Measurements from ENCODE around the gene SLC16A4.

DNA sequence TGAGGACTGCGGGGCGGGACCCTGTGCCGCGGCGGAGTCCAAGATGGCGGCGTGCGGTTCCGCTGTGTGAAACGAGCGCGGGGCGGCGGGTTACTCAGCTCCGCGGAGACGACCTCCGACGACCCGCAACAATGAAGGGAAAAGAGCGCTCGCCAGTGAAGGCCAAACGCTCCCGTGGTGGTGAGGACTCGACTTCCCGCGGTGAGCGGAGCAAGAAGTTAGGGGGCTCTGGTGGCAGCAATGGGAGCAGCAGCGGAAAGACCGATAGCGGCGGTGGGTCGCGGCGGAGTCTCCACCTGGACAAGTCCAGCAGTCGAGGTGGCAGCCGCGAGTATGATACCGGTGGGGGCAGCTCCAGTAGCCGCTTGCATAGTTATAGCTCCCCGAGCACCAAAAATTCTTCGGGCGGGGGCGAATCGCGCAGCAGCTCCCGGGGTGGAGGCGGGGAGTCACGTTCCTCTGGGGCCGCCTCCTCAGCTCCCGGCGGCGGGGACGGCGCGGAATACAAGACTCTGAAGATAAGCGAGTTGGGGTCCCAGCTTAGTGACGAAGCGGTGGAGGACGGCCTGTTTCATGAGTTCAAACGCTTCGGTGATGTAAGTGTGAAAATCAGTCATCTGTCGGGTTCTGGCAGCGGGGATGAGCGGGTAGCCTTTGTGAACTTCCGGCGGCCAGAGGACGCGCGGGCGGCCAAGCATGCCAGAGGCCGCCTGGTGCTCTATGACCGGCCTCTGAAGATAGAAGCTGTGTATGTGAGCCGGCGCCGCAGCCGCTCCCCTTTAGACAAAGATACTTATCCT is 51.2 kb downstream of the SLC16A4 start:
- TF ChIP-seq, protein P1, sequence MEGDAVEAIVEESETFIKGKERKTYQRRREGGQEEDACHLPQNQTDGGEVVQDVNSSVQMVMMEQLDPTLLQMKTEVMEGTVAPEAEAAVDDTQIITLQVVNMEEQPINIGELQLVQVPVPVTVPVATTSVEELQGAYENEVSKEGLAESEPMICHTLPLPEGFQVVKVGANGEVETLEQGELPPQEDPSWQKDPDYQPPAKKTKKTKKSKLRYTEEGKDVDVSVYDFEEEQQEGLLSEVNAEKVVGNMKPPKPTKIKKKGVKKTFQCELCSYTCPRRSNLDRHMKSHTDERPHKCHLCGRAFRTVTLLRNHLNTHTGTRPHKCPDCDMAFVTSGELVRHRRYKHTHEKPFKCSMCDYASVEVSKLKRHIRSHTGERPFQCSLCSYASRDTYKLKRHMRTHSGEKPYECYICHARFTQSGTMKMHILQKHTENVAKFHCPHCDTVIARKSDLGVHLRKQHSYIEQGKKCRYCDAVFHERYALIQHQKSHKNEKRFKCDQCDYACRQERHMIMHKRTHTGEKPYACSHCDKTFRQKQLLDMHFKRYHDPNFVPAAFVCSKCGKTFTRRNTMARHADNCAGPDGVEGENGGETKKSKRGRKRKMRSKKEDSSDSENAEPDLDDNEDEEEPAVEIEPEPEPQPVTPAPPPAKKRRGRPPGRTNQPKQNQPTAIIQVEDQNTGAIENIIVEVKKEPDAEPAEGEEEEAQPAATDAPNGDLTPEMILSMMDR (IDR thresholded peaks at IDR 0.05): no peak
- TF ChIP-seq ZFX (IDR thresholded peaks at IDR 0.05; ENCODE audit: borderline replicate concordance): no peak
